Calu3 (cell line): ENCODE results near the gene CACNA1H. TPM values are rescaled to one million over a fixed set of nuclear protein-coding genes. Genes with fewer than 3 reads are reported as not detected.
"Not testable (repeated sequence)": the region's sequence is repeated elsewhere in the genome, so short reads cannot be mapped to it uniquely, and the experiment has no call there.

Experiments
- BruUV-seq: library from RNA; stranded (reverse); fragments of 400-500 nt; replicated peaks from 2 replicates; lab custom pipeline; 2021; lab: Mats Ljungman, UMichigan
- CTCF ChIA-PET: fragments of 300-600 bp; sonication (Branson Sonifier 250); formaldehyde crosslinking; loops from one replicate; lab custom pipeline; 2022; ENCODE audit warnings: antibody characterized with exemption; lab: Charles Lee
- DNase-seq: peaks from one replicate; pipeline ENCODE4 v3.0.0; 2022
- H3K27ac Mint-ChIP-seq: one replicate; pipeline ENCODE4 v1.8.0; 2022; ENCODE audit warnings: mixed read lengths; ENCODE audit not compliant: unreplicated experiment
- H3K27me3 Mint-ChIP-seq: one replicate; pipeline ENCODE4 v1.8.0; 2022; ENCODE audit warnings: mixed read lengths; ENCODE audit not compliant: unreplicated experiment
- H3K36me3 Mint-ChIP-seq: one replicate; pipeline ENCODE4 v1.8.0; 2022; ENCODE audit warnings: mild to moderate bottlenecking, moderate library complexity, mixed read lengths; ENCODE audit not compliant: insufficient read depth, unreplicated experiment
- H3K4me1 Mint-ChIP-seq: one replicate; pipeline ENCODE4 v1.8.0; 2022; ENCODE audit warnings: mild to moderate bottlenecking, low read depth, mixed read lengths; ENCODE audit not compliant: unreplicated experiment
- H3K4me3 Mint-ChIP-seq: one replicate; pipeline ENCODE4 v1.8.0; 2022; ENCODE audit warnings: mild to moderate bottlenecking, low read depth, moderate library complexity, mixed read lengths; ENCODE audit not compliant: unreplicated experiment
- H3K9me3 Mint-ChIP-seq: one replicate; pipeline ENCODE4 v1.8.0; 2022; ENCODE audit warnings: low read depth, mixed read lengths; ENCODE audit not compliant: unreplicated experiment
- CTCF ChIP-seq: fragments of 200-600 bp; IDR thresholded peaks from one replicate; pipeline ENCODE4 v1.8.0; 2022; ENCODE audit warnings: antibody characterized with exemption; ENCODE audit not compliant: unreplicated experiment
- intact Hi-C: fragments of 100-400 bp; cut with micrococcal nuclease; formaldehyde crosslinking; loops from one replicate; pipeline ENCODE4 v1.10.0; 2022; ENCODE audit not compliant: unreplicated experiment
- total RNA-seq: library from RNA; stranded (reverse); gene quantifications from 2 replicates; pipeline ENCODE4 v1.2.3, GENCODE V29; 2022

CACNA1H gene
- total RNA-seq, 1 experiment from 2014 or later = not detected

- Mint-ChIP-seq H3K36me3 (peaks cover 12% of the 10 kb centered on the region), H3K27me3 (peaks cover 60% of the 10 kb centered on the region)
- BruUV-seq, H3K27ac Mint-ChIP-seq, H3K4me1 Mint-ChIP-seq, intact Hi-C loops, H3K4me3 Mint-ChIP-seq, DNase-seq, CTCF ChIA-PET, H3K9me3 Mint-ChIP-seq: not testable (repeated sequence)
These were observed 103.5 kb downstream of the CACNA1H start for GRCh38 chr16:1256296-1256873.

GRCh38 chr16:1256874-1257322, 104.0 kb downstream of the CACNA1H start:
- no peak for DNase-seq
- H3K36me3 Mint-ChIP-seq = peaks cover 12% of the 10 kb centered on the region
- CTCF ChIA-PET = no interaction called here
- H3K27ac Mint-ChIP-seq = no peak overlapping the region
- H3K4me3 Mint-ChIP-seq = no peak overlapping the region
- peaks cover 65% of the 10 kb centered on the region for H3K27me3 Mint-ChIP-seq
- H3K9me3 Mint-ChIP-seq = no peaks in the 10 kb centered on the region
- no peak for TF ChIP-seq CTCF
- intact Hi-C loops = no loop called here
- H3K4me1 Mint-ChIP-seq = peaks cover 10% of the 10 kb centered on the region
- no TSS peak for BruUV-seq

GRCh38 chr16:1257561-1258224, 104.8 kb downstream of the CACNA1H start:
- H3K4me3 Mint-ChIP-seq = no peak overlapping the region
- CTCF ChIA-PET = no interaction called here
- peaks cover 73% of the 10 kb centered on the region for H3K27me3 Mint-ChIP-seq
- no peaks in the 10 kb centered on the region for H3K9me3 Mint-ChIP-seq
- H3K36me3 Mint-ChIP-seq = peaks cover 12% of the 10 kb centered on the region
- peaks cover 10% of the 10 kb centered on the region for H3K4me1 Mint-ChIP-seq
- H3K27ac Mint-ChIP-seq = no peak overlapping the region
- no TSS peak for BruUV-seq
- intact Hi-C loops = no loop called here
- no peak for TF ChIP-seq CTCF
- DNase-seq = no peak

- DNase-seq = peak; percentile 49
- peaks cover 77% of the 10 kb centered on the region for H3K27me3 Mint-ChIP-seq
- H3K4me3 Mint-ChIP-seq = peak overlapping the region; percentile 62
- BruUV-seq = no TSS peak
- peaks cover 10% of the 10 kb centered on the region for H3K4me1 Mint-ChIP-seq
- H3K36me3 Mint-ChIP-seq = peaks cover 12% of the 10 kb centered on the region
- no peak for TF ChIP-seq CTCF
- no peaks in the 10 kb centered on the region for H3K9me3 Mint-ChIP-seq
- CTCF ChIA-PET = no interaction called here
- intact Hi-C loops = no loop called here
- H3K27ac Mint-ChIP-seq = no peak overlapping the region
These were observed 105.3 kb downstream of the CACNA1H start for GRCh38 chr16:1258225-1258600.
